H1 (cell line): ENCODE results near the gene SLC35E3.

Source experiments
- BRCA1 ChIP-seq: IDR thresholded peaks from 2 replicates; pipeline ENCODE4 v1.6.1; 2012; ENCODE audit warnings: low read depth, low read length, improper control_type of control experiment
- CBX8 ChIP-seq: fragments of 300-800, 300-1000 bp; sonication (generic); IDR thresholded peaks from 2 replicates; pipeline ENCODE4 v1.7.1; 2016; ENCODE audit warnings: low read depth, low read length, borderline replicate concordance
- CTCF ChIP-seq, 3 experiments: IDR thresholded peaks; 1 replicate in 2 of 3; 2 replicates in 1 of 3; pipeline versions ENCODE4 v1.5.1 to v1.6.1; 2011; ENCODE audit warnings: low read length in 3 of 3, mild to moderate bottlenecking in 3 of 3, inconsistent platforms in 2 of 3, low read depth in 1 of 3, moderate library complexity in 1 of 3; ENCODE audit not compliant: insufficient read depth in 1 of 3; ENCODE audit errors: control extremely low read depth in 1 of 3
- EGR1 ChIP-seq: IDR thresholded peaks from 2 replicates; pipeline ENCODE4 v1.6.1; 2011; ENCODE audit warnings: low read depth, low read length, borderline replicate concordance
- EP300 ChIP-seq, 2 experiments: IDR thresholded peaks; 1 replicate in 1 of 2; 2 replicates in 1 of 2; pipeline ENCODE4 v1.6.1; 2011 to 2012; ENCODE audit warnings: low read depth in 2 of 2, low read length in 2 of 2, mild to moderate bottlenecking in 2 of 2, borderline replicate concordance in 1 of 2, inconsistent platforms in 1 of 2, moderate library complexity in 1 of 2
- JUN ChIP-seq: IDR thresholded peaks from 2 replicates; pipeline ENCODE4 v1.6.1; 2011; ENCODE audit warnings: low read depth, mild to moderate bottlenecking, improper control_type of control experiment, low read length
- MAFK ChIP-seq: IDR thresholded peaks from 2 replicates; pipeline ENCODE4 v1.6.1; 2012; ENCODE audit warnings: low read depth, mild to moderate bottlenecking, improper control_type of control experiment, low read length
- POLR2A ChIP-seq, 2 experiments: IDR thresholded peaks; 1 replicate in 1 of 2; 2 replicates in 1 of 2; pipeline ENCODE4 v1.6.1; 2011; ENCODE audit warnings: low read depth in 2 of 2, low read length in 2 of 2, mild to moderate bottlenecking in 2 of 2; ENCODE audit errors: control extremely low read depth in 1 of 2
- POLR2AphosphoS5 ChIP-seq: IDR thresholded peaks from 2 replicates; pipeline ENCODE4 v1.6.1; 2011; ENCODE audit warnings: low read depth, low read length
- RFX5 ChIP-seq: IDR thresholded peaks from 2 replicates; pipeline ENCODE4 v1.6.1; 2011; ENCODE audit warnings: low read depth, low read length, improper control_type of control experiment, borderline replicate concordance
- TAF1 ChIP-seq: IDR thresholded peaks from 2 replicates; pipeline ENCODE4 v1.6.1; 2011; ENCODE audit warnings: mild to moderate bottlenecking, low read depth, low read length
- TBP ChIP-seq: IDR thresholded peaks from 2 replicates; pipeline ENCODE4 v1.6.1; 2011; ENCODE audit warnings: low read depth, low read length, improper control_type of control experiment
- YY1 ChIP-seq: IDR thresholded peaks from 2 replicates; pipeline ENCODE4 v1.6.1; 2011; ENCODE audit warnings: low read depth, mild to moderate bottlenecking, low read length

GRCh38 chr12:68828672-68829068 is 82.7 kb downstream of the SLC35E3 start:
- no peak for TF ChIP-seq CTCF (IDR thresholded peaks at IDR 0.05; ENCODE audit: control extremely low read depth in 1 of 3, insufficient read depth in 1 of 3, low read depth in 1 of 3, low read length in 3 of 3)
- TF ChIP-seq EP300 (IDR thresholded peaks at IDR 0.05; ENCODE audit: borderline replicate concordance in 1 of 2, low read depth in 2 of 2, low read length in 2 of 2): no peak
- no peak for TF ChIP-seq YY1
- TF ChIP-seq POLR2A (IDR thresholded peaks at IDR 0.05; ENCODE audit: control extremely low read depth in 1 of 2, low read depth in 2 of 2, low read length in 2 of 2): no peak
- no peak for TF ChIP-seq MAFK
- TF ChIP-seq CBX8: no peak
- TF ChIP-seq POLR2AphosphoS5: no peak
- TF ChIP-seq RFX5: no peak
- TF ChIP-seq JUN: no peak
- no peak for TF ChIP-seq TBP
- no peak for TF ChIP-seq BRCA1
- no peak for TF ChIP-seq EGR1
- TF ChIP-seq TAF1: no peak
